Measurements from ENCODE around the gene COG7. TPM values are rescaled to one million over a fixed set of nuclear protein-coding genes. Genes with fewer than 3 reads are reported as not detected.

COG7 gene
- total and polyA plus RNA-seq, 2 of the 13 experiments (the other 11 are each of a cell fraction or from before 2014, with no cell fraction given), result 12.6 to 54.5 TPM

- TF ChIP-seq ETV5 (CRISPR knock-in tag; IDR thresholded peaks at IDR 0.05; ENCODE audit: borderline replicate concordance) (peak; percentile 62), GMEB2 (CRISPR knock-in tag; IDR thresholded peaks at IDR 0.05; ENCODE audit: low read depth) (peak; percentile 83), ZSCAN20 (CRISPR knock-in tag; IDR thresholded peaks at IDR 0.05; ENCODE audit: borderline replicate concordance) (peak; percentile 38; the same call in 1 of the 2 replicates), DPF2 (CRISPR knock-in tag; IDR thresholded peaks at IDR 0.05; ENCODE audit: borderline replicate concordance, low read depth) (no peak), MTA1 (CRISPR knock-in tag; IDR thresholded peaks at IDR 0.05; ENCODE audit: borderline replicate concordance) (peak; percentile 90; the same call in 1 of the 2 replicates), ARNT (IDR thresholded peaks at IDR 0.05) (no peak), ZNF562 (CRISPR knock-in tag; IDR thresholded peaks at IDR 0.05; ENCODE audit: borderline replicate concordance) (no peak), ATF7 (IDR thresholded peaks at IDR 0.05) (no peak), ATF7 (CRISPR knock-in tag; IDR thresholded peaks at IDR 0.05) (peak; percentile 81), RFXAP (CRISPR knock-in tag; IDR thresholded peaks at IDR 0.05; ENCODE audit: borderline replicate concordance) (peak; percentile 94), ETS1 (CRISPR knock-in tag; IDR thresholded peaks at IDR 0.05) (no peak), POGK (CRISPR knock-in tag; conservative IDR thresholded peaks at IDR 0.05) (peak; percentile 96), AHDC1 (CRISPR knock-in tag; IDR thresholded peaks at IDR 0.05; ENCODE audit: borderline replicate concordance) (peak; percentile 76), ZNF280D (CRISPR knock-in tag; IDR thresholded peaks at IDR 0.05) (peak; percentile 96), ZKSCAN5 (CRISPR knock-in tag; IDR thresholded peaks at IDR 0.05) (peak; percentile 86)
Measured at GRCh38 chr16:23452572-23453337, at the start of gene COG7 (continued).

Data from HepG2 (cell line).